K562 (cell line): ENCODE data around the gene GALM. TPM values are rescaled to one million over a fixed set of nuclear protein-coding genes. Genes with fewer than 3 reads are reported as not detected.

Source experiments
- CHD7 ChIP-seq: fragments of 200-600 bp; sonication (generic); IDR thresholded peaks from one replicate; pipeline ENCODE4 v1.6.1; 2012; ENCODE audit warnings: mild to moderate bottlenecking, low read depth, low read length, inconsistent platforms
- ZBED1 ChIP-seq: IDR thresholded peaks from 2 replicates; pipeline ENCODE4 v1.6.1; 2014
- polyA plus RNA-seq, 8 experiments: library from polyadenylated mRNA; depleted of rRNA in 4 of 8; stranded (reverse) in 5 of 8; unstranded in 3 of 8; fragments of >200 nt; fragmentation: Nextera tagmentation in 2 of 8; fragmentation: Illumina TruSeq in 1 of 8; extraction: Ambion mirVana in 2 of 8; extraction: Trizol in 1 of 8; gene quantifications; 2 replicates each; pipeline versions ENCODE4 v1.2.1 to v1.2.3, GENCODE V29; 2011 to 2014; ENCODE audit warnings: inconsistent platforms in 1 of 8, missing spikeins in 1 of 8
- total RNA-seq, 7 experiments: library from RNA; depleted of rRNA in 6 of 7; stranded (reverse); fragments of >200 nt in 6 of 7; fragmentation: Illumina TruSeq in 2 of 7; extraction: Trizol in 2 of 7; gene quantifications; 2 replicates each; pipeline versions ENCODE4 v1.2.1 to v1.2.3, GENCODE V29; 2011 to 2021; ENCODE audit warnings: low replicate concordance in 1 of 7

The GALM gene
- total and polyA plus RNA-seq, 9 of the 15 experiments (the other 6 are each of a cell fraction or from before 2014, with no cell fraction given): 22.1 to 51.7 (median 27.9) TPM

- TF ChIP-seq CHD7: no peak
- TF ChIP-seq ZBED1: peak; percentile 49; the same call in 1 of the 2 replicates
Observed at GRCh38 chr2:38665854-38666555, at the start of gene GALM (continued).
